ENCODE results near the gene AFF3. TPM values are rescaled to one million over a fixed set of nuclear protein-coding genes. Genes with fewer than 3 reads are reported as not detected.

AFF3 gene
- total and polyA plus RNA-seq, 4 experiments from 2014 or later: 0.63 to 4.6 (median 3.6) TPM

GRCh38 chr2:100070078-100070477 is 72.3 kb downstream of the AFF3 start:
- Histone ChIP-seq H3K9me3 (ENCODE audit: control insufficient read depth in 1 of 2, low read length in 2 of 2) (no peaks in the 10 kb centered on the region), H3K27ac (ENCODE audit: low read depth, low read length) (no peak overlapping the region), H3K27me3 (ENCODE audit: insufficient read depth, low read length) (no peaks in the 10 kb centered on the region), H3K4me1 (ENCODE audit: insufficient read depth, low read length) (no peaks in the 10 kb centered on the region), H3K4me3 (ENCODE audit: low read length in 2 of 2) (no peak overlapping the region), H3K36me3 (ENCODE audit: insufficient read depth, low read length) (no peaks in the 10 kb centered on the region)
- CTCF ChIA-PET (ENCODE audit: partially characterized antibody): no interaction called here
- Mint-ChIP-seq H3K36me3 (no peaks in the 10 kb centered on the region), H3K27ac (no peak overlapping the region), H3K4me3 (no peak overlapping the region), H3K27me3 (peaks cover 0 to 12% of the 10 kb centered on the region in 2 donors), H3K4me1 (peaks cover 2 to 7% (median 5%) of the 10 kb centered on the region in 4 donors), H3K9me3 (no peaks in the 10 kb centered on the region)
- intact Hi-C loops (cut with micrococcal nuclease): no loop called here
- no peak for DNase-seq
- POLR2A ChIA-PET (ENCODE audit: partially characterized antibody): no interaction called here

DNA sequence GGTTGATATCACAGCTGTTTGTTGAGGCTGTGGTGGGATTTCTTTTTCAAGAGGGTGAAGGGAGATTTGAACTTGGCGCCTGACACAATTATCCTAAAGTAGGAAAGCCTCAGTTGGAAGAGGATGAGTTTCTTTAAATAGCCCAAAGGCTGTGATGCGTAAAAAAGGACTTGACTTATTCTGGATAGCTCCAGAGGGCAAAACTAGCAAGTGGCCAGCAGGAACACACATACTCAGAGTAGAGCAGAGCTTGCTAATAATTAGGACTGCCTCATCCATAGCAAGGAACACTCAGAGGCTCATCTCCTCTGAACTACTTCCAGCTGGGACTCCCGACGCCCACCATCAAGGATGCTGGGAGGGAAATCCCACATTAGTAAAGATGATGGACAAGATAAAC is 74.0 kb downstream of the AFF3 start:
- H3K4me1 Mint-ChIP-seq: peaks cover 9 to 21% (median 15%) of the 10 kb centered on the region in 4 donors
- no peak for DNase-seq
- intact Hi-C loops (cut with micrococcal nuclease): no loop called here
- no peak overlapping the region for H3K27ac Mint-ChIP-seq
- peaks cover 0 to 11% of the 10 kb centered on the region in 2 donors for H3K27me3 Mint-ChIP-seq
- no peaks in the 10 kb centered on the region for H3K9me3 ChIP-seq (ENCODE audit: control insufficient read depth in 1 of 2, low read length in 2 of 2)
- H3K9me3 Mint-ChIP-seq: peaks cover 0 to 2% (median 0%) of the 10 kb centered on the region in 8 donors
- no peak overlapping the region for H3K27ac ChIP-seq (ENCODE audit: low read depth, low read length)
- no peaks in the 10 kb centered on the region for H3K27me3 ChIP-seq (ENCODE audit: insufficient read depth, low read length)
- H3K36me3 Mint-ChIP-seq: no peaks in the 10 kb centered on the region
- H3K4me3 ChIP-seq (ENCODE audit: low read length in 2 of 2): no peak overlapping the region
- peaks cover 9% of the 10 kb centered on the region for H3K4me1 ChIP-seq (ENCODE audit: insufficient read depth, low read length)
- ChIA-PET CTCF (ENCODE audit: partially characterized antibody) (no interaction called here), POLR2A (ENCODE audit: partially characterized antibody) (no interaction called here)
- no peaks in the 10 kb centered on the region for H3K36me3 ChIP-seq (ENCODE audit: insufficient read depth, low read length)
- no peak overlapping the region for H3K4me3 Mint-ChIP-seq

DNA sequence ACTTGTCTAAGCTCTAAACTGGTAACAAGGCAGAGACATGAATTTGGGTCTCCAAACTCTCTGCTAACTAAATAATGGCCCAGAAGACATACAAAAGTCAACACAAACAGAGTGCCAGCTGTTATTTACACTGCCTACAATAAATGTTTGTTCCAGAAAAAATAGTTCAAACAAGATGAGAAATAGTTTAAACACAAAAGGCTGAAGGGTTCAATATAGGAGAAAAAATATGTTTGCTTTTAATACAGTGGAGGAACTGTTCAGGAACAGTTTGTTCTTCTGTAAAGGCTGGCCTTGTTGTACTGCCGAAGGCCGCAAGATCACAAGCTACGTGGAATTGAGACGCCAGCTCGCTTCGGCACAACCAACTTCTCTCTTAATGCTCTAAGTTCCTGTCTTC is 74.6 kb downstream of the AFF3 start:
- ChIA-PET CTCF (ENCODE audit: partially characterized antibody) (no interaction called here), POLR2A (ENCODE audit: partially characterized antibody) (no interaction called here)
- H3K4me3 ChIP-seq (ENCODE audit: low read length in 2 of 2): no peak overlapping the region
- Mint-ChIP-seq H3K27ac (no peak overlapping the region), H3K4me1 (peaks cover 10 to 21% (median 15%) of the 10 kb centered on the region in 4 donors), H3K4me3 (no peak overlapping the region), H3K27me3 (peaks cover 0 to 8% of the 10 kb centered on the region in 2 donors), H3K36me3 (no peaks in the 10 kb centered on the region), H3K9me3 (peaks cover 0 to 3% (median 0%) of the 10 kb centered on the region in 8 donors)
- intact Hi-C loops (cut with micrococcal nuclease): no loop called here
- no peak overlapping the region for H3K27ac ChIP-seq (ENCODE audit: low read depth, low read length)
- no peaks in the 10 kb centered on the region for H3K27me3 ChIP-seq (ENCODE audit: insufficient read depth, low read length)
- H3K4me1 ChIP-seq (ENCODE audit: insufficient read depth, low read length): peaks cover 9% of the 10 kb centered on the region
- DNase-seq: no peak
- no peaks in the 10 kb centered on the region for H3K9me3 ChIP-seq (ENCODE audit: control insufficient read depth in 1 of 2, low read length in 2 of 2)
- H3K36me3 ChIP-seq (ENCODE audit: insufficient read depth, low read length): no peaks in the 10 kb centered on the region

GRCh38 chr2:100066856-100067255 is 75.5 kb downstream of the AFF3 start:
- Mint-ChIP-seq H3K4me1 (peaks cover 10 to 26% (median 14%) of the 10 kb centered on the region in 4 donors), H3K9me3 (peaks cover 0 to 6% (median 3%) of the 10 kb centered on the region in 8 donors), H3K27me3 (peaks cover 4 to 8% of the 10 kb centered on the region in 2 donors), H3K4me3 (no peak overlapping the region), H3K36me3 (peaks cover 0 to 5% of the 10 kb centered on the region in 2 donors), H3K27ac (no peak overlapping the region)
- ChIA-PET CTCF (ENCODE audit: partially characterized antibody) (no interaction called here), POLR2A (ENCODE audit: partially characterized antibody) (no interaction called here)
- DNase-seq: no peak
- H3K27ac ChIP-seq (ENCODE audit: low read depth, low read length): no peak overlapping the region
- intact Hi-C loops (cut with micrococcal nuclease): no loop called here
- H3K4me1 ChIP-seq (ENCODE audit: insufficient read depth, low read length): peaks cover 9% of the 10 kb centered on the region
- H3K9me3 ChIP-seq (ENCODE audit: control insufficient read depth in 1 of 2, low read length in 2 of 2): no peaks in the 10 kb centered on the region
- no peak overlapping the region for H3K4me3 ChIP-seq (ENCODE audit: low read length in 2 of 2)
- H3K27me3 ChIP-seq (ENCODE audit: insufficient read depth, low read length): no peaks in the 10 kb centered on the region
- H3K36me3 ChIP-seq (ENCODE audit: insufficient read depth, low read length): no peaks in the 10 kb centered on the region

- no peaks in the 10 kb centered on the region for H3K9me3 ChIP-seq (ENCODE audit: control insufficient read depth in 1 of 2, low read length in 2 of 2)
- no peaks in the 10 kb centered on the region for H3K36me3 ChIP-seq (ENCODE audit: insufficient read depth, low read length)
- CTCF ChIA-PET (ENCODE audit: partially characterized antibody): no interaction called here
- H3K27me3 Mint-ChIP-seq: peaks cover 4 to 8% of the 10 kb centered on the region in 2 donors
- DNase-seq: no peak
- H3K27me3 ChIP-seq (ENCODE audit: insufficient read depth, low read length): no peaks in the 10 kb centered on the region
- H3K9me3 Mint-ChIP-seq: peaks cover 0 to 6% (median 3%) of the 10 kb centered on the region in 8 donors
- intact Hi-C loops (cut with micrococcal nuclease): no loop called here
- peaks cover 0 to 5% of the 10 kb centered on the region in 2 donors for H3K36me3 Mint-ChIP-seq
- H3K4me3 ChIP-seq (ENCODE audit: low read length in 2 of 2): no peak overlapping the region
- POLR2A ChIA-PET (ENCODE audit: partially characterized antibody): no interaction called here
- peak overlapping the region in 1 of 7 donors; percentile 42 for H3K27ac Mint-ChIP-seq
- peaks cover 10 to 26% (median 14%) of the 10 kb centered on the region in 4 donors for H3K4me1 Mint-ChIP-seq
- no peak overlapping the region for H3K4me3 Mint-ChIP-seq
- H3K4me1 ChIP-seq (ENCODE audit: insufficient read depth, low read length): peaks cover 15% of the 10 kb centered on the region
- no peak overlapping the region for H3K27ac ChIP-seq (ENCODE audit: low read depth, low read length)
These were observed 76.1 kb downstream of the AFF3 start for GRCh38 chr2:100066246-100066645.

GRCh38 chr2:100064592-100065428 is 77.6 kb downstream of the AFF3 start:
- POLR2A ChIA-PET (ENCODE audit: partially characterized antibody): no interaction called here
- no peaks in the 10 kb centered on the region for H3K27me3 ChIP-seq (ENCODE audit: insufficient read depth, low read length)
- Mint-ChIP-seq H3K27me3 (peaks cover 4 to 8% of the 10 kb centered on the region in 2 donors), H3K4me3 (peak overlapping the region in 2 of 8 donors; percentile 9 to 26), H3K4me1 (peaks cover 14 to 35% (median 23%) of the 10 kb centered on the region in 4 donors), H3K36me3 (peaks cover 0 to 5% of the 10 kb centered on the region in 2 donors), H3K9me3 (peaks cover 0 to 6% (median 3%) of the 10 kb centered on the region in 8 donors), H3K27ac (peak overlapping the region in 2 of 7 donors; percentile 1 to 36)
- peaks cover 28% of the 10 kb centered on the region for H3K4me1 ChIP-seq (ENCODE audit: insufficient read depth, low read length)
- no peak overlapping the region for H3K27ac ChIP-seq (ENCODE audit: low read depth, low read length)
- intact Hi-C loops (cut with micrococcal nuclease): no loop called here
- no peak overlapping the region for H3K4me3 ChIP-seq (ENCODE audit: low read length in 2 of 2)
- no peak for DNase-seq
- CTCF ChIA-PET (ENCODE audit: partially characterized antibody): no interaction called here
- no peaks in the 10 kb centered on the region for H3K9me3 ChIP-seq (ENCODE audit: control insufficient read depth in 1 of 2, low read length in 2 of 2)
- no peaks in the 10 kb centered on the region for H3K36me3 ChIP-seq (ENCODE audit: insufficient read depth, low read length)

DNA sequence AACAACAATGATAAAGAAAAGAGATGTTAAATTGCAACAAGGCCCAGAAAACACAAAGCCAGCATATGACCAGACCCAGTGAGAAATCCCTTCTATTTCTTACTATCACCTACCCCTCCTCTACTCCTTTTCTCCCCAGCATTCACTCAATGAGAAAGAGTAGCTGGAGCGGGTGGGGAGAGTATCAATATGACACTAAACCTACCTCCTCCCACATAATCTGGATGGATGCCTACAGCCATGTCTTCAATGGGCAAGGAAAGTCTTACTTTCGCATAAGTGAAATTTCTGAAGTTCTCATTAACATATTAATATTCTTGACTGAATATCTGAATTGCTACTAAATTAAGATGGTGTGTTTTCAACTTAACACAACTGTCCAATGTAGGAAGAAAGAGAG is 78.2 kb downstream of the AFF3 start:
- ChIA-PET POLR2A (ENCODE audit: partially characterized antibody) (no interaction called here), CTCF (ENCODE audit: partially characterized antibody) (no interaction called here)
- Mint-ChIP-seq H3K36me3 (peaks cover 0 to 5% of the 10 kb centered on the region in 2 donors), H3K9me3 (peaks cover 0 to 6% (median 3%) of the 10 kb centered on the region in 8 donors), H3K4me3 (peak overlapping the region in 4 of 8 donors; percentile 9 to 52 (median 22)), H3K27me3 (peaks cover 4 to 8% of the 10 kb centered on the region in 2 donors), H3K4me1 (peaks cover 14 to 37% (median 28%) of the 10 kb centered on the region in 4 donors), H3K27ac (peak overlapping the region in 1 of 7 donors; percentile 1)
- DNase-seq: no peak
- Histone ChIP-seq H3K27me3 (ENCODE audit: insufficient read depth, low read length) (no peaks in the 10 kb centered on the region), H3K36me3 (ENCODE audit: insufficient read depth, low read length) (no peaks in the 10 kb centered on the region), H3K4me1 (ENCODE audit: insufficient read depth, low read length) (peaks cover 34% of the 10 kb centered on the region), H3K27ac (ENCODE audit: low read depth, low read length) (no peak overlapping the region), H3K9me3 (ENCODE audit: control insufficient read depth in 1 of 2, low read length in 2 of 2) (no peaks in the 10 kb centered on the region), H3K4me3 (ENCODE audit: low read length in 2 of 2) (no peak overlapping the region)
- intact Hi-C loops (cut with micrococcal nuclease): no loop called here

All from CD4-positive, alpha-beta memory T cell (primary cell).